Muscle layer of duodenum (tissue), 2 donors: ENCODE results near the gene ZFAND3.
"Not testable (repeated sequence)": the region's sequence is repeated elsewhere in the genome, so short reads cannot be mapped to it uniquely, and the experiment has no call there.

ENCODE experiments used
- H3K27ac ChIP-seq: one replicate; pipeline ENCODE4 v1.7.0; 2013; ENCODE audit warnings: mild to moderate bottlenecking, low read length
- H3K27me3 ChIP-seq: one replicate; pipeline ENCODE4 v1.7.0; 2013; ENCODE audit warnings: low read depth, mild to moderate bottlenecking, control low read depth, low read length
- H3K36me3 ChIP-seq, 2 donors: one replicate each; pipeline ENCODE4 v1.7.0; 2013; ENCODE audit warnings: low read length in 2 of 2, control low read depth in 1 of 2, mild to moderate bottlenecking in 1 of 2; ENCODE audit not compliant: insufficient read depth in 2 of 2, control insufficient read depth in 1 of 2
- H3K4me1 ChIP-seq, 2 donors: one replicate each; pipeline ENCODE4 v1.7.0; 2013; ENCODE audit warnings: low read length in 2 of 2, mild to moderate bottlenecking in 2 of 2, control low read depth in 1 of 2, moderate library complexity in 1 of 2; ENCODE audit not compliant: insufficient read depth in 2 of 2, control insufficient read depth in 1 of 2
- H3K4me3 ChIP-seq, 2 donors: one replicate each; pipeline ENCODE4 v1.7.0; 2013; ENCODE audit warnings: low read length in 2 of 2, low read depth in 1 of 2, mild to moderate bottlenecking in 1 of 2
- H3K9me3 ChIP-seq, 2 donors: one replicate each; pipeline ENCODE4 v1.7.0; 2013; ENCODE audit warnings: low read length in 2 of 2, control low read depth in 1 of 2, mild to moderate bottlenecking in 1 of 2; ENCODE audit not compliant: control insufficient read depth in 1 of 2
- donor health status: healthy.

The ZFAND3 gene

GRCh38 chr6:38043259-38043753, 223.8 kb downstream of the ZFAND3 start:
- Histone ChIP-seq H3K27me3 (no peaks in the 10 kb centered on the region), H3K27ac (no peak overlapping the region), H3K36me3 (no peaks in the 10 kb centered on the region), H3K4me1 (no peaks in the 10 kb centered on the region), H3K4me3 (no peak overlapping the region), H3K9me3 (no peaks in the 10 kb centered on the region)

GRCh38 chr6:38045701-38046305, 226.3 kb downstream of the ZFAND3 start:
- H3K4me3 ChIP-seq, result no peak overlapping the region
- no peaks in the 10 kb centered on the region for H3K36me3 ChIP-seq
- H3K9me3 ChIP-seq, result no peaks in the 10 kb centered on the region
- H3K27me3 ChIP-seq, result no peaks in the 10 kb centered on the region
- no peak overlapping the region for H3K27ac ChIP-seq
- no peaks in the 10 kb centered on the region for H3K4me1 ChIP-seq

- no peak overlapping the region for H3K4me3 ChIP-seq
- no peaks in the 10 kb centered on the region for H3K36me3 ChIP-seq
- H3K9me3 ChIP-seq, result no peaks in the 10 kb centered on the region
- H3K27ac ChIP-seq, result no peak overlapping the region
- no peaks in the 10 kb centered on the region for H3K4me1 ChIP-seq
- no peaks in the 10 kb centered on the region for H3K27me3 ChIP-seq
These were observed 228.0 kb downstream of the ZFAND3 start for GRCh38 chr6:38047562-38047961.

- H3K36me3 ChIP-seq, H3K4me1 ChIP-seq, H3K4me3 ChIP-seq, H3K27ac ChIP-seq, H3K27me3 ChIP-seq, H3K9me3 ChIP-seq: not testable (repeated sequence)
These were observed 230.4 kb downstream of the ZFAND3 start for GRCh38 chr6:38049861-38050397.

GRCh38 chr6:38051819-38052434, 232.4 kb downstream of the ZFAND3 start:
- no peaks in the 10 kb centered on the region for H3K36me3 ChIP-seq
- H3K27ac ChIP-seq, result no peak overlapping the region
- H3K4me1 ChIP-seq, result peaks cover 0 to 8% of the 10 kb centered on the region in 2 donors
- no peaks in the 10 kb centered on the region for H3K9me3 ChIP-seq
- H3K27me3 ChIP-seq, result no peaks in the 10 kb centered on the region
- no peak overlapping the region for H3K4me3 ChIP-seq

- peaks cover 0 to 19% of the 10 kb centered on the region in 2 donors for H3K4me1 ChIP-seq
- no peak overlapping the region for H3K4me3 ChIP-seq
- no peaks in the 10 kb centered on the region for H3K36me3 ChIP-seq
- H3K27me3 ChIP-seq, result no peaks in the 10 kb centered on the region
- no peak overlapping the region for H3K27ac ChIP-seq
- H3K9me3 ChIP-seq, result no peaks in the 10 kb centered on the region
These were observed 235.1 kb downstream of the ZFAND3 start for GRCh38 chr6:38054527-38055202.

- H3K4me1 ChIP-seq, result peaks cover 0 to 19% of the 10 kb centered on the region in 2 donors
- no peaks in the 10 kb centered on the region for H3K27me3 ChIP-seq
- no peak overlapping the region for H3K4me3 ChIP-seq
- H3K9me3 ChIP-seq, result no peaks in the 10 kb centered on the region
- no peaks in the 10 kb centered on the region for H3K36me3 ChIP-seq
- H3K27ac ChIP-seq, result no peak overlapping the region
These were observed 235.7 kb downstream of the ZFAND3 start for GRCh38 chr6:38055203-38055589.

GRCh38 chr6:38056361-38056760, 236.8 kb downstream of the ZFAND3 start:
- peaks cover 0 to 19% of the 10 kb centered on the region in 2 donors for H3K4me1 ChIP-seq
- H3K4me3 ChIP-seq, result no peak overlapping the region
- H3K9me3 ChIP-seq, result no peaks in the 10 kb centered on the region
- peaks cover under 1% of the 10 kb centered on the region in 2 donors for H3K36me3 ChIP-seq
- no peak overlapping the region for H3K27ac ChIP-seq
- no peaks in the 10 kb centered on the region for H3K27me3 ChIP-seq

- H3K27me3 ChIP-seq, result no peaks in the 10 kb centered on the region
- H3K4me1 ChIP-seq, result peaks cover 0 to 19% of the 10 kb centered on the region in 2 donors
- peaks cover 9 to 17% of the 10 kb centered on the region in 2 donors for H3K36me3 ChIP-seq
- H3K9me3 ChIP-seq, result no peaks in the 10 kb centered on the region
- H3K27ac ChIP-seq, result no peak overlapping the region
- no peak overlapping the region for H3K4me3 ChIP-seq
These were observed 238.5 kb downstream of the ZFAND3 start for GRCh38 chr6:38057994-38058393.

- Histone ChIP-seq H3K27me3 (no peaks in the 10 kb centered on the region), H3K4me3 (no peak overlapping the region), H3K27ac (no peak overlapping the region), H3K36me3 (peaks cover 15 to 23% of the 10 kb centered on the region in 2 donors), H3K9me3 (no peaks in the 10 kb centered on the region), H3K4me1 (peaks cover 0 to 12% of the 10 kb centered on the region in 2 donors)
These were observed 242.5 kb downstream of the ZFAND3 start for GRCh38 chr6:38062066-38062465.

- Histone ChIP-seq H3K27ac (no peak overlapping the region), H3K4me3 (no peak overlapping the region), H3K36me3 (peaks cover 15 to 23% of the 10 kb centered on the region in 2 donors), H3K9me3 (no peaks in the 10 kb centered on the region), H3K4me1 (peaks cover 0 to 17% of the 10 kb centered on the region in 2 donors), H3K27me3 (no peaks in the 10 kb centered on the region)
These were observed 244.4 kb downstream of the ZFAND3 start for GRCh38 chr6:38063973-38064372.
